Putamen (tissue), 1 donor: ENCODE results near the gene RPGRIP1.
"Not testable (repeated sequence)": the region's sequence is repeated elsewhere in the genome, so short reads cannot be mapped to it uniquely, and the experiment has no call there.

Experiments
- DNase-seq: peaks from one replicate; pipeline ENCODE4 v3.0.0-alpha.2; 2016; ENCODE audit warnings: low spot score

The RPGRIP1 gene

GRCh38 chr14:21302013-21302835 is 22.3 kb downstream of the RPGRIP1 start:
- no peak for DNase-seq

GRCh38 chr14:21302836-21303140 is 22.9 kb downstream of the RPGRIP1 start:
- DNase-seq, result not testable (repeated sequence)

GRCh38 chr14:21307637-21308036 is 27.8 kb downstream of the RPGRIP1 start:
- DNase-seq, result no peak

GRCh38 chr14:21308132-21308478 is 28.2 kb downstream of the RPGRIP1 start:
- no peak for DNase-seq

- DNase-seq, result peak; percentile 42
Measured at GRCh38 chr14:21308479-21309237, 28.8 kb downstream of the RPGRIP1 start.

- no peak for DNase-seq
Measured at GRCh38 chr14:21309238-21309636, 29.4 kb downstream of the RPGRIP1 start.

GRCh38 chr14:21309956-21310355 is 30.1 kb downstream of the RPGRIP1 start:
- DNase-seq, result no peak

- DNase-seq, result no peak
Measured at GRCh38 chr14:21311614-21312013, 31.7 kb downstream of the RPGRIP1 start.

GRCh38 chr14:21313512-21313911 is 33.6 kb downstream of the RPGRIP1 start:
- no peak for DNase-seq

GRCh38 chr14:21317398-21317797 is 37.5 kb downstream of the RPGRIP1 start:
- DNase-seq, result no peak

GRCh38 chr14:21320913-21321312 is 41.0 kb downstream of the RPGRIP1 start:
- DNase-seq, result no peak

GRCh38 chr14:21322716-21323115 is 42.8 kb downstream of the RPGRIP1 start:
- no peak for DNase-seq

GRCh38 chr14:21326972-21327371 is 47.1 kb downstream of the RPGRIP1 start:
- no peak for DNase-seq
